Body of pancreas (tissue), 4 donors: ENCODE measurements around the gene CDH11. TPM values are rescaled to one million over a fixed set of nuclear protein-coding genes. Genes with fewer than 3 reads are reported as not detected.

Source experiments
- ATAC-seq: fragments of 150-250 bp; one replicate; pipeline ENCODE4 v1.9.1; 2016
- DNase-seq, 4 donors: peaks; one replicate each; pipeline ENCODE4 v3.0.0-alpha.2; 2019
- H3K27ac ChIP-seq, 4 donors: fragments of 200-600 bp; sonication (generic); 1 replicate in 3 of 4; 2 replicates in 1 of 4; pipeline versions ENCODE4 v1.5.1 to v1.6.1; 2016 to 2019; ENCODE audit warnings: mild to moderate bottlenecking in 1 of 4, mixed read lengths in 1 of 4, moderate library complexity in 1 of 4
- H3K27me3 ChIP-seq, 2 donors: fragments of 200-600 bp; sonication (generic); one replicate each; pipeline ENCODE4 v1.6.0; 2016; ENCODE audit warnings: mild to moderate bottlenecking in 1 of 2
- H3K36me3 ChIP-seq, 2 donors: fragments of 200-600 bp; sonication (generic); replicated peaks in 1 of 2; 2 replicates each; pipeline ENCODE4 v1.5.1; 2016; ENCODE audit warnings: low read depth in 2 of 2; ENCODE audit not compliant: insufficient read depth in 1 of 2
- H3K4me1 ChIP-seq: fragments of 200-600 bp; sonication (generic); one replicate; pipeline ENCODE4 v1.6.0; 2016
- H3K4me3 ChIP-seq, 2 donors: fragments of 200-600 bp; sonication (generic); 1 replicate in 1 of 2; 2 replicates in 1 of 2; pipeline ENCODE4 v1.5.1; 2016 to 2019
- H3K9me3 ChIP-seq, 3 donors: fragments of 200-600 bp; sonication (generic); 1 replicate in 2 of 3; 2 replicates in 1 of 3; pipeline ENCODE4 v1.5.1; 2016
- CTCF ChIP-seq, 7 experiments: fragments of 450-650 bp in 4 of 7; fragments of 200-600 bp in 3 of 7; sonication (generic) in 3 of 7; IDR thresholded peaks; one replicate each; pipeline ENCODE4 v1.5.1; 2016 to 2019; ENCODE audit warnings: antibody characterized with exemption in 7 of 7
- POLR2A ChIP-seq, 3 donors: fragments of 450-650 bp; IDR thresholded peaks; one replicate each; pipeline ENCODE4 v1.6.1; 2016; ENCODE audit warnings: antibody characterized with exemption in 3 of 3, mild to moderate bottlenecking in 2 of 3
- WGBS, 2 donors: methylation state at CpG; one replicate each; pipeline ENCODE4 v1.1.5; 2017; 5-methylcytosine and 5-hydroxymethylcytosine counted together
- intact Hi-C: fragments of 100-400 bp; cut with DNase I; formaldehyde crosslinking; loops from one replicate; pipeline ENCODE4 v1.15.1; 2023
- total RNA-seq, 2 donors: library from RNA; depleted of rRNA; stranded (reverse); fragments of >200 nt; gene quantifications; one replicate each; pipeline ENCODE4 v1.1.0, GENCODE V29; 2016

Gene CDH11
- total RNA-seq, 2 donors from 2014 or later = 8.6 to 17.6 TPM

- 45 to 46% methylated on average over 2 of the region's 2 CpGs for WGBS, 2 donors
- H3K27ac ChIP-seq = no peak overlapping the region
- no peaks in the 10 kb centered on the region for H3K9me3 ChIP-seq
- H3K4me1 ChIP-seq = no peaks in the 10 kb centered on the region
- no peaks in the 10 kb centered on the region for H3K27me3 ChIP-seq
- no peaks in the 10 kb centered on the region for H3K36me3 ChIP-seq
- ATAC-seq (no peak), DNase-seq (no peak)
- H3K4me3 ChIP-seq = no peak overlapping the region
- intact Hi-C loops = no loop called here
- TF ChIP-seq POLR2A (IDR thresholded peaks at IDR 0.05) (no peak), CTCF (IDR thresholded peaks at IDR 0.05) (no peak)
Measured at GRCh38 chr16:64900019-64900418, 221.8 kb downstream of the CDH11 start.

GRCh38 chr16:64898159-64898558 is 223.7 kb downstream of the CDH11 start:
- DNase-seq (no peak), ATAC-seq (no peak)
- H3K36me3 ChIP-seq = no peaks in the 10 kb centered on the region
- intact Hi-C loops = no loop called here
- H3K27me3 ChIP-seq = no peaks in the 10 kb centered on the region
- H3K4me3 ChIP-seq = no peak overlapping the region
- no peaks in the 10 kb centered on the region for H3K9me3 ChIP-seq
- H3K4me1 ChIP-seq = no peaks in the 10 kb centered on the region
- WGBS, 2 donors = 68 to 72% methylated on average over 2 of the region's 2 CpGs
- H3K27ac ChIP-seq = no peak overlapping the region
- TF ChIP-seq POLR2A (IDR thresholded peaks at IDR 0.05) (no peak), CTCF (IDR thresholded peaks at IDR 0.05) (no peak)
